HG03378 (cell line): ENCODE measurements around the gene TULP4.

Source experiments
- ATAC-seq: cut with Tn5 transposase; IDR thresholded peaks from one replicate; pipeline ENCODE4 v1.9.1; 2021; ENCODE audit warnings: mild to moderate bottlenecking, moderate library complexity; ENCODE audit not compliant: unreplicated experiment

TULP4 gene

GRCh38 chr6:158416883-158417759 is 104.9 kb downstream of the TULP4 start:
- no peak for ATAC-seq

DNA sequence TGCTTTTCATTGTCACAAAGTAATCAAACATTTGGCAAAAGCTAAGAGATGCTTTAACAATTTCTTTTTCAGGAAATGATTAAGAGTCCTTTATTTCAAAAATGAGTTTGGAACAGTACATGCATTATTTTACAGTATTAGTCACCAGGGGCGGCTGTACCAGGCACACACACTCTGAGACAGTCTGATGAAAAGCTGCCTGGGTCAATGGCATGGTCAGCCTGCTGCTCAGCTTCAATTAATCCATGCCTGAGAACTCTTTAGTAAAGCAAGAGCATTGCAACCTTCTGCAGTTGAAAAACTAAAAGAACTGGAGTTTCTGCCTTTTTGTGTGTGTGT is 105.5 kb downstream of the TULP4 start:
- no peak for ATAC-seq

- ATAC-seq: no peak
Observed at GRCh38 chr6:158418501-158418900, 106.2 kb downstream of the TULP4 start.

GRCh38 chr6:158419339-158419909 is 107.2 kb downstream of the TULP4 start:
- no peak for ATAC-seq

DNA sequence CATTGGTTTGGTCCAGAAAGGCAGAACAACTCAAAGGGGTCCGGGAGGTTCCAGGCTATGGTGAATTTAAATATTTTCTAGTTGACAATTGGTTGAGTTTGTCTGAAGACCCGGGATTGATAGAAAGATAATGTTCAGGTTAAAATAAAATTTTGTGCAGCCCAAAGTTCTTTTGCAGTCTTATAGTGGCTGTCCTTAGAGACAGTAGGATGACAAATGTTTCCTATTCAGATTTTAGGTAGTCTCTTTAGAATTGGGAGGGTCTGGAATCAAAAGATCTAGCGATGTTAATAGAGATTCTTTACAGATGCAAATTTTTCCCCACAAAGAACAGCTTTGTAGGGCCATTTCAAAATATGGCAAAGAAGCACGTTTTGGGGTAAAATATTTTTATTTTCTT is 109.1 kb downstream of the TULP4 start:
- no peak for ATAC-seq

- ATAC-seq: no peak
Observed at GRCh38 chr6:158422629-158423238, 110.5 kb downstream of the TULP4 start.

GRCh38 chr6:158431036-158431435 is 118.8 kb downstream of the TULP4 start:
- no peak for ATAC-seq

- no peak for ATAC-seq
Observed at GRCh38 chr6:158431560-158431959, 119.3 kb downstream of the TULP4 start.

DNA sequence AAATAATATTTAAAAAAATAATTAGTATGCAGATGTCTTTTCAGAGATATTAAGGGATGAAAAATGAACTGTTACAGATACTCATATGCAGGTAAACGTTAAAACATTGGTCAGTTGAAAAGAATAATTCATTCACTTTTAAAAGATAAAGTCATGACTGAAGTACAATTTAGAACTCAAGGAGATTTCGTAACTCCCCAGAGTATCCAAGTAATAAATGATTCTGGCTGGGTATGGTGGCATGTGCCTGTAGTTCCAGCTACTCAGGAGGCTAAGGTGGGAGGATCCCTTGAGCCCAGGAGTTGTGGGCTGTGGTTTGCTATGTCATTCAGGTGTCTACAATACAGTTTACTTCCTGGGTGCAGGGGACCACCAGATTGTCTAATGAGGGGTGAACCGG is 125.3 kb downstream of the TULP4 start:
- no peak for ATAC-seq

DNA sequence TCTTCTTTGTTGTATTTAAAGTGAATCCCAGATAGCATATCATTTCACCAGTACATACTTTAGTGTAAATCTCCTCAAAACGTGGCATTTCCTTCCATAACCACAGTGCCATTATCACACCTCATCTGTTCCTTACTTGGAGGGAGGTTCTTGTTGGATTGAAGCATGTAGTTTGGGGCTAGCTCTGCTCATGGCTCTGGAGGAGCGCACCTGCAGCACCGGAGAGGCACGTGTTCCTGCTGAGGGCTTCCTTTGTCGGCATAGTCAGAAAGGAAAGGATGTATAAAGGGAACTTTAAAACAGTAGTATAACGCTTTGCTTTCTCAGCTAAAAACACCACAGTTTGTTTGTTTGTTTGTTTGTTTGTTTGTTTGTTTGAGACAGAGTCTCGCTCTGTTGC is 126.0 kb downstream of the TULP4 start:
- ATAC-seq: no peak

DNA sequence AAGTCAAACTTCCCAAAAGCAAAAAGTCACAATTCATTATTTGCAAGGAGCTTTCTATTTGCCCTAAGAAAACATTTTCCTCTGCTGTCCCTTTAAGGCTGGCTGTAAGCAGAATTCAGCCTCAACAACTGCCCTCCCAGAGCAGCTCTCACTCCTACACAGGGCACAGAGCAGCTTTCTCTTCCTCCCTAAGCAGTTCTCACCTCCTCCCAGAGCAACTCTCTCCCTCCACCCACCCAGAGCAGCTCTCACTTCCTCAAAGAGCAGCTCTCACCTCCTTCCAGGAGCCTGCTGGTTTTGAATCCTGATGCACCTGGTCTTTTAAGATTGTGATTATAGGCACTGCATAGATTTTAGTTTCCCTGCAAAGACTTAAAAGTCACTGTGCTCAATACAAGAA is 127.0 kb downstream of the TULP4 start:
- ATAC-seq: peak; percentile 96

- ATAC-seq: no peak
Observed at GRCh38 chr6:158441716-158442215, 129.5 kb downstream of the TULP4 start.

DNA sequence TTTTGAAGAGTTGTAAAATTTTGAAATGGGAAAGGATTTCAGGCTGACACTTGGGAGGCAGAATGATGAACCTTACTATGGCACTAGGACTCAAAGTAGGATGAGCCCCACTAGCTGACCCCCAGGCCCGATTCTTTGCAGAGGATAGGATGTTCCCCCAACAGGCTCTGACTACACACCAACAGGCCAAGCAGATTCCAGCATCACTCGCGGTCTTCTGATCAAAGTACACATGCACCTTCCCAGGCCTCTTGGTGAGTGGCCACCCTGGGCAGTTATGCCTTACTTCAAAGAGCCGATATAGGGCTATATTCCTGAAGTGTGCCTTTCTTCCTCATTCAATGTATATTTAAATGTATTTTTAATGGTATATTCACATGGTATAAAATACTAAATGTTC is 130.0 kb downstream of the TULP4 start:
- ATAC-seq: no peak

DNA sequence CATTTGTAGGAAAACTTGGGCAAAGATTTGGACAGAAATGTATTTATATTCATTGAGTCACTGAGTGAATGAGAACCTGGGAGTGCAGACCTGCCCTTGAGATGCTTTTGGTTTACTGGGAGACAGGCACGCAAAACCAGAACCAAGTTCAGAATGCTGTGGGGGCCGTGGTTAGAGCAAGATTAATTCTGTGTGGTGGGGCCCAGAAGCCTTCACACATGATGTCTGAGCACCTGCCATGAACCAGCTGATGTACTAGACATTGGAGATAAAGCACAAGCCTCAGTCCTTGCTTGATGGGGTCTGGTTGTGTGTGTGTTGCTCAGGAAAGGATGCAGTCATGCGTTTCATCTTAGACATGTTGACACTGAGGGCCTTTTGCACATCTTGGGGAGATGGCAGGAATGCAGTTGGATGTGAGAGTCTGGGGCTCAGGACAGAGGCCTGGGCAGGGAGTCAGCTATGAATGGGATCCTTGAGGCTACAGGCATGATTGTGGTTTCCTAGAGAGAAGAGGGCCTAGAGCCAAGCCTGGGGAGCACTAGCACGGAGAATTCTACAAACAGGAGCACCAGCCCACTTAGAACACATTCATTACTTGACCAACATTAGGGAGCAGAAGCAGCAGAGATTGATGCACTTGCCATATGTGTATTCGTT is 133.3 kb downstream of the TULP4 start:
- no peak for ATAC-seq

GRCh38 chr6:158448856-158449255 is 136.6 kb downstream of the TULP4 start:
- no peak for ATAC-seq

DNA sequence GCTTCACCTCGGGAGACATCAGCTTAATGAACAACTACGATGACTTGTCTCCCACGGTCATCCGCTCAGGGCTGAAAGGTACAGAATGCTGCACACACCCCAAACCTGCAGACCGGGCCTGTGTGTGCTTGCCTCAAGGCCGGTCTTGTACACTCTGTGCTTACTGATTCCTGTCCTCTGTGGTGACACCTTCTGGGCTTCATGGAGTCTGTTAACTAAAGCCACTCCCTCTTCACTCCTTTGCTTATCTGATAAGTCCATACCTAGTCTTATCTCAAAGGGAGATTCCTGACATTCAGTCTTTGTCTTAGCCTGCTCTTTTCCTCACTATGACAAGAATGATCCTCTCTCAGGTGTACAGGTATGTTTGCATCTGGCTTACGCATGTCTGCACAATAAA is 139.9 kb downstream of the TULP4 start:
- ATAC-seq: no peak

DNA sequence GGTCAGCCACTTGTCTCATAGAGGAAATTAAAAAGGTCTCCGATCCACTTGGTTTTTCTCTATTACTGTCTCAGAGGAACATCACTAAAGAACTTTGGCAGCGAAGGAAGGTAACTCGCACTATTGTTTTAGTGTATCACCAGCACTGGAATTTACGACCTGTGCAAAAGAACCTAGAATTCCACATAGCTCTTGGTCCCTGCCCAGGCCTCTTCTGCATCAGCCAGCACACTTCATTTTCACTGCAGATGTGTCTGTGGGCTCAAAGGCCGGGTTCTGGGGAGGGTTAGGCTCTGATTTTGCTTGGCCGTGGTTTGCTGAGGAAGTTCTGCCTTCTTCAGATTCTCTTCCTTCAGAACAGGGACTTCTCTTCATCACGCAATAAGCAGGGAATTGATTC is 144.9 kb downstream of the TULP4 start:
- ATAC-seq: no peak

GRCh38 chr6:158457616-158458278 is 145.5 kb downstream of the TULP4 start:
- ATAC-seq: no peak

DNA sequence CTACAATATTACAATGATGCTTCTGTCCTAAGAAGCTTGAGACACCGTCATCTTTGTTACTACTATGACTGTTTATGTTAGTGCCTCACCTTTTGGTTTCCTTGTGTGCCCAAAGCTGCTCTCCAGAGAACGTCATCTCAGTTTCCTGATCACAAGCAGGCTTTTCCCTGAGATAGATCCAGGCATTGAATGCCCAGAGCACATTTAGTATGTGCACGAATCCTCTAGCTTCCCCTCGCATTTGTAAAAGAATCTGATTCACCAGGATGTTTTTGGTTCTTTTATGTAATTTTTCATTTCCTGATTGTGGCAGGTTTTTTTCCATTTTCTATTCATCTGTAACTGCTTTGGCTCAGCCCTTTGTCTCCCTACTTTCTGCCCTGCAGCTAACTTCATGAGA is 147.5 kb downstream of the TULP4 start:
- no peak for ATAC-seq

DNA sequence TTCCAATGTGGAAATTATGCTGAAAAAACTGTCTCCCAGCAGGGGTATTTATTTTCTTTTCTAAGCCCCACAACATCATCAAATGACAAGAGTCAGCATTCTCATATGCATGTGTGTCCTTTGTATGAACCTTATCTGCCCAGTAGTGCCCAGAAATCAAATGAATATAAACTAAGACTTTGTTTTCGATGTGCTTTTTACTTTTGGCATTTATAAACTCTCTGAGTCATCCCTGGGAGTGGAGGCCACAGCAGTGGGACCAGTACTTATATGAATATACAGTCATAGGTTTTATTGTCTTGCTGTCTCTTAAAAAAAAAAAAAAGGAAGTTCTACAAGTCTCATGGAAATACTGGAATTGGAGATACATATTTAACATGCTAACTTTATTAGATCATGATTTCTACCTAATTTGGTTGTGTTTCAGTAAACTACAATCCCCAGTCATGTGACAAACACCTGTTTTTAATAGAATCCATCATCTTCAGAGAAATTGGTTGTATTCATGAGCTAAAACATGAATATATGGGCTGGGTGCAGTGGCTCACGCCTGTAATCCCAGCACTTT is 148.4 kb downstream of the TULP4 start:
- ATAC-seq: no peak

GRCh38 chr6:158461954-158462353 is 149.7 kb downstream of the TULP4 start:
- no peak for ATAC-seq
